A549 (cell line): Measurements from ENCODE around the gene TSPYL1. TPM values are rescaled to one million over a fixed set of nuclear protein-coding genes. Genes with fewer than 3 reads are reported as not detected.

Source experiments
- ATAC-seq, 2 experiments: fragments of 200-7000 bp in 1 of 2; fragments of >200 bp in 1 of 2; cut with Nextera tagmentation in 1 of 2; cut with Tn5 transposase in 1 of 2; 3 replicates each; pipeline versions ENCODE4 v1.8.0 to v1.9.1; 2018 to 2020; ENCODE audit warnings: mild to moderate bottlenecking in 1 of 2, moderate library complexity in 1 of 2
- CTCF ChIA-PET: fragments of 300-600 bp; sonication (Branson Sonifier 250); formaldehyde crosslinking; extraction: SDS; loops from one replicate; lab custom pipeline; 2021; ENCODE audit warnings: antibody characterized with exemption, inconsistent platforms; lab: Yijun Ruan, JAX
- POLR2A ChIA-PET: fragments of 350-600 bp; formaldehyde crosslinking; extraction: SDS; loops from one replicate; lab custom pipeline; 2021; ENCODE audit warnings: antibody characterized with exemption, inconsistent platforms; lab: Yijun Ruan, JAX
- DNase-seq, 2 experiments: peaks; one replicate each; pipeline versions ENCODE4 v3.0.0 to v3.0.0-alpha.2; 2011 to 2016; ENCODE audit warnings: low read depth in 1 of 2, low spot score in 1 of 2
- FAIRE-seq: peaks from 2 replicates; lab custom pipeline; 2011; peaks lifted over from hg19 to GRCh38; lab: Jason Lieb, UNC
- H3K27ac ChIP-seq, 2 experiments: fragments of >200 bp; sonication (Bioruptor Twin); formaldehyde crosslinking; 3 replicates each; pipeline ENCODE4 v1.5.1; 2016 to 2017
- H3K4me1 ChIP-seq: fragments of >200 bp; sonication (Bioruptor Twin); formaldehyde crosslinking; 3 replicates; pipeline ENCODE4 v1.6.1; 2016
- H3K4me2 ChIP-seq: fragments of >200 bp; sonication (Bioruptor Twin); formaldehyde crosslinking; 3 replicates; pipeline ENCODE4 v1.6.1; 2016
- H3K4me3 ChIP-seq: fragments of >200 bp; sonication (Bioruptor Twin); formaldehyde crosslinking; 3 replicates; pipeline ENCODE4 v1.5.1; 2016
- H3K9me3 ChIP-seq: fragments of >200 bp; sonication (Bioruptor Twin); formaldehyde crosslinking; 3 replicates; pipeline ENCODE4 v1.6.1; 2016
- BHLHE40 ChIP-seq: IDR thresholded peaks from 2 replicates; pipeline ENCODE4 v1.6.1; 2012; ENCODE audit warnings: low read depth, low read length, inconsistent platforms
- CEBPB ChIP-seq, 2 experiments: fragments of >200 bp in 1 of 2; sonication (Bioruptor Twin) in 1 of 2; formaldehyde crosslinking in 1 of 2; IDR thresholded peaks; 2 replicates each; pipeline ENCODE4 v1.6.1; 2012 to 2016
- CHD2 ChIP-seq: fragments of 150-350 bp; IDR thresholded peaks from 2 replicates; pipeline ENCODE4 v1.6.1; 2014; ENCODE audit warnings: low read length; ENCODE audit not compliant: partially characterized antibody
- CTCF ChIP-seq: fragments of >200 bp; sonication (Bioruptor Twin); formaldehyde crosslinking; IDR thresholded peaks from 3 replicates; pipeline ENCODE4 v1.5.1; 2016
- E2F6 ChIP-seq: IDR thresholded peaks from 2 replicates; pipeline ENCODE4 v1.6.1; 2012; ENCODE audit warnings: low read depth, borderline replicate concordance
- ELK1 ChIP-seq: fragments of 150-350 bp; IDR thresholded peaks from 2 replicates; pipeline ENCODE4 v1.6.1; 2014; ENCODE audit warnings: low read depth, mild to moderate bottlenecking, low read length
- EP300 ChIP-seq, 2 experiments: fragments of >200 bp; sonication (Bioruptor Twin); formaldehyde crosslinking; IDR thresholded peaks; 2 replicates in 1 of 2; 3 replicates in 1 of 2; pipeline ENCODE4 v1.6.1; 2016 to 2017
- FOSL2 ChIP-seq, 2 experiments: fragments of 450-650 bp in 1 of 2; fragments of >200 bp in 1 of 2; sonication (Bioruptor Twin) in 1 of 2; formaldehyde crosslinking; IDR thresholded peaks; 2 replicates each; pipeline versions ENCODE4 v1.5.0 to v1.6.1; 2016 to 2020; ENCODE audit warnings: mild to moderate bottlenecking in 1 of 2, moderate library complexity in 1 of 2
- GATA3 ChIP-seq: IDR thresholded peaks from 2 replicates; pipeline ENCODE4 v1.6.1; 2012; ENCODE audit warnings: borderline replicate concordance
- HDAC2 ChIP-seq: fragments of 200-600 bp; sonication (generic); IDR thresholded peaks from 2 replicates; pipeline ENCODE4 v1.6.1; 2016
- HOXA7 ChIP-seq: fragments of 250-450 bp; sonication (Bioruptor Pico); IDR thresholded peaks from 2 replicates; pipeline ENCODE4 v1.5.0; 2020; ENCODE audit warnings: mild to moderate bottlenecking, moderate library complexity
- JUNB ChIP-seq: fragments of >200 bp; sonication (Bioruptor Twin); formaldehyde crosslinking; IDR thresholded peaks from 2 replicates; pipeline ENCODE4 v1.6.1; 2016
- KDM1A ChIP-seq: fragments of 200-600 bp; sonication (generic); IDR thresholded peaks from 2 replicates; pipeline ENCODE4 v1.6.1; 2016; ENCODE audit warnings: low read depth, mild to moderate bottlenecking
- KDM5A ChIP-seq: fragments of 200-600 bp; sonication (generic); IDR thresholded peaks from 2 replicates; pipeline ENCODE4 v1.6.1; 2016; ENCODE audit warnings: antibody characterized with exemption, mild to moderate bottlenecking
- NR3C1 ChIP-seq: fragments of >200 bp; sonication (Bioruptor Twin); formaldehyde crosslinking; IDR thresholded peaks from 3 replicates; pipeline ENCODE4 v1.6.1; 2017
- POLR2A ChIP-seq: IDR thresholded peaks from 2 replicates; pipeline ENCODE4 v1.6.1; 2012; ENCODE audit warnings: mild to moderate bottlenecking, low read length
- RAD21 ChIP-seq, 2 experiments: fragments of >200 bp in 1 of 2; sonication (Bioruptor Twin) in 1 of 2; formaldehyde crosslinking in 1 of 2; IDR thresholded peaks in 1 of 2; conservative IDR thresholded peaks in 1 of 2; 2 replicates in 1 of 2; 3 replicates in 1 of 2; pipeline ENCODE4 v1.6.1; 2012 to 2018; ENCODE audit warnings: inconsistent platforms in 1 of 2
- RARB ChIP-seq: fragments of 250-450 bp; sonication (Bioruptor Pico); IDR thresholded peaks from 2 replicates; pipeline ENCODE4 v1.8.0; 2021; ENCODE audit warnings: mild to moderate bottlenecking, moderate library complexity
- RFX5 ChIP-seq: fragments of 450-650 bp; IDR thresholded peaks from 2 replicates; pipeline ENCODE4 v1.7.1; 2014; ENCODE audit warnings: antibody characterized with exemption, mild to moderate bottlenecking, moderate library complexity
- RNF2 ChIP-seq: fragments of 200-600 bp; sonication (generic); IDR thresholded peaks from 2 replicates; pipeline ENCODE4 v1.6.1; 2016; ENCODE audit warnings: low read depth, mild to moderate bottlenecking, antibody characterized with exemption, moderate library complexity, borderline replicate concordance
- SMC3 ChIP-seq: fragments of >200 bp; sonication (Bioruptor Twin); formaldehyde crosslinking; IDR thresholded peaks from 3 replicates; pipeline ENCODE4 v1.6.1; 2018; ENCODE audit warnings: inconsistent platforms
- TP53 ChIP-seq: fragments of 250-450 bp; sonication (Bioruptor Pico); IDR thresholded peaks from 2 replicates; pipeline ENCODE4 v1.5.0; 2021; ENCODE audit warnings: mild to moderate bottlenecking, moderate library complexity
- USF2 ChIP-seq: fragments of 450-650 bp; IDR thresholded peaks from 2 replicates; pipeline ENCODE4 v1.6.1; 2014; ENCODE audit warnings: antibody characterized with exemption
- ZC3H11A ChIP-seq: fragments of 450-650 bp; IDR thresholded peaks from 2 replicates; pipeline ENCODE4 v1.6.1; 2014; ENCODE audit warnings: antibody characterized with exemption, mild to moderate bottlenecking
- ZNF302 ChIP-seq: fragments of 250-450 bp; sonication (Bioruptor Pico); IDR thresholded peaks from 2 replicates; pipeline ENCODE4 v1.9.0; 2021; ENCODE audit warnings: inconsistent platforms, mild to moderate bottlenecking, moderate library complexity
- WGBS: methylation state at CpG from one replicate; pipeline ENCODE4 v1.1.6; 2017; ENCODE audit errors: missing lambda C conversion rate; 5-methylcytosine and 5-hydroxymethylcytosine counted together
- polyA plus RNA-seq, 4 experiments: library from polyadenylated mRNA; depleted of rRNA in 3 of 4; stranded (reverse); fragments of >200 nt; fragmentation: RNase III in 1 of 4; extraction: RNeasy Plus Mini Kit Qiagen cat#74134 plus additional on column Dnase treatment in 1 of 4; gene quantifications; 2 replicates in 3 of 4; 3 replicates in 1 of 4; pipeline ENCODE4 v1.2.3, GENCODE V29; 2011 to 2017

TSPYL1 gene
- polyA plus RNA-seq, 2 of the 4 experiments (the other 2 are of a cell fraction): 31.8 to 32.5 TPM

GRCh38 chr6:116253505-116254296, 26.0 kb downstream of the TSPYL1 start, which contains the start of gene TSPYL4 (continued):
- peak; percentile 59; the same call in 1 of the 2 replicates for TF ChIP-seq GATA3

- peaks cover 14% of the 10 kb centered on the region; the same call in 1 of the 3 replicates for H3K4me1 ChIP-seq
- TF ChIP-seq RFX5: no peak
- TF ChIP-seq ZC3H11A: no peak
- no peak for TF ChIP-seq E2F6
- TF ChIP-seq, all 56 proteins: peak for 0
- Histone ChIP-seq H3K9me3 (no peaks in the 10 kb centered on the region), H3K4me3 (peak overlapping the region; percentile 75), H3K4me2 (peak overlapping the region; percentile 75), H3K27ac (peak overlapping the region; percentile 82 to 92)
- ChIA-PET CTCF (interaction anchor here (1.1 to 1.5 kb wide), 2 partner anchors 12 to 15 kb away, joined by 3 to 5 read pairs; no protein-coding TSS in a partner anchor), POLR2A (interaction anchor here (1.0 kb wide), 1 partner anchor 262 kb away, joined by 3 read pairs; no protein-coding TSS in a partner anchor)
- FAIRE-seq (no peak), ATAC-seq (no peak), DNase-seq (no peak)
- 55% methylated on average over 11 of the region's 11 CpGs for WGBS
Measured at GRCh38 chr6:116253188-116253504, 26.6 kb downstream of the TSPYL1 start.

- ATAC-seq: no peak
- Histone ChIP-seq H3K9me3 (no peaks in the 10 kb centered on the region), H3K4me1 (peaks cover 14% of the 10 kb centered on the region; the same call in 1 of the 3 replicates), H3K27ac (no peak overlapping the region), H3K4me3 (no peak overlapping the region), H3K4me2 (peak overlapping the region; percentile 8; the same call in 1 of the 3 replicates)
- WGBS: 94% methylated on average over 6 of the region's 6 CpGs
- CTCF ChIA-PET: interaction anchor here (0.6 to 1.5 kb wide), 3 partner anchors 9 to 719 kb away, joined by 3 to 5 read pairs (median 3); no protein-coding TSS in a partner anchor
- POLR2A ChIA-PET: no interaction called here
- TF ChIP-seq SMC3 (no peak), ELK1 (no peak), RFX5 (no peak), RARB (CRISPR knock-in tag) (no peak), FOSL2 (IDR thresholded peaks at IDR 0.05) (no peak), FOSL2 (CRISPR knock-in tag; IDR thresholded peaks at IDR 0.05) (no peak), USF2 (no peak), NR3C1 (no peak), HOXA7 (CRISPR knock-in tag) (no peak), JUNB (no peak)
- DNase-seq: no peak
- FAIRE-seq: no peak
Measured at GRCh38 chr6:116251568-116252384, 28.0 kb downstream of the TSPYL1 start.

GRCh38 chr6:116248577-116248976, 31.2 kb downstream of the TSPYL1 start:
- ChIA-PET CTCF (interaction anchor here (0.6 kb wide), 1 partner anchor 344 kb away, joined by 4 read pairs; no protein-coding TSS in a partner anchor), POLR2A (no interaction called here)
- FAIRE-seq: no peak
- H3K4me3 ChIP-seq: no peak overlapping the region
- H3K9me3 ChIP-seq: no peaks in the 10 kb centered on the region
- H3K4me2 ChIP-seq: no peak overlapping the region
- ATAC-seq: no peak
- 88% methylated on average over 2 of the region's 2 CpGs for WGBS
- peaks cover 6% of the 10 kb centered on the region; the same call in 1 of the 3 replicates for H3K4me1 ChIP-seq
- no peak for TF ChIP-seq EP300 (IDR thresholded peaks at IDR 0.05)
- TF ChIP-seq SMC3: no peak
- TF ChIP-seq KDM1A: no peak
- no peak for TF ChIP-seq RNF2
- no peak for TF ChIP-seq POLR2A
- TF ChIP-seq CHD2: no peak
- TF ChIP-seq HOXA7 (CRISPR knock-in tag): no peak
- no peak for TF ChIP-seq KDM5A
- no peak for TF ChIP-seq BHLHE40
- no peak for TF ChIP-seq CEBPB (IDR thresholded peaks at IDR 0.05)
- TF ChIP-seq TP53 (CRISPR knock-in tag): no peak
- no peak for TF ChIP-seq ZNF302 (CRISPR knock-in tag)
- TF ChIP-seq RAD21 (conservative IDR thresholded peaks at IDR 0.05 in 1 of 2, IDR thresholded peaks at IDR 0.05 in 1 of 2): no peak
- TF ChIP-seq HDAC2: no peak
- no peak for TF ChIP-seq CTCF
- no peak for DNase-seq
- H3K27ac ChIP-seq: no peak overlapping the region
